B cell (primary cell): Measurements from ENCODE around the gene EEA1. TPM values are rescaled to one million over a fixed set of nuclear protein-coding genes. Genes with fewer than 3 reads are reported as not detected.
"Not testable (repeated sequence)": the region's sequence is repeated elsewhere in the genome, so short reads cannot be mapped to it uniquely, and the experiment has no call there.

ENCODE experiments used
- ATAC-seq: fragments of 200-7000 bp; cut with Tn5 transposase; one replicate; pipeline ENCODE4 v1.10.0; 2021; ENCODE audit warnings: low read depth, mild to moderate bottlenecking, moderate number of reproducible peaks, moderate library complexity
- CTCF ChIA-PET: fragments of 350-600 bp; sonication (Branson Sonifier 250); formaldehyde crosslinking; loops from one replicate; lab custom pipeline; 2021; ENCODE audit warnings: antibody characterized with exemption, inconsistent platforms; lab: Charles Lee
- POLR2A ChIA-PET: fragments of 350-600 bp; sonication (Branson Sonifier 250); formaldehyde crosslinking; loops from one replicate; lab custom pipeline; 2021; ENCODE audit warnings: antibody characterized with exemption; lab: Charles Lee
- DNase-seq: peaks from one replicate; pipeline ENCODE4 v3.0.0; 2013
- H2AFZ ChIP-seq: 2 replicates; pipeline ENCODE4 v1.6.1; 2012; ENCODE audit warnings: mild to moderate bottlenecking, low read depth, low read length; ENCODE audit not compliant: insufficient read depth, poor library complexity, severe bottlenecking
- H3K27ac ChIP-seq, 2 donors: 1 replicate in 1 of 2; 2 replicates in 1 of 2; pipeline ENCODE4 v1.5.1; 2012 to 2013; ENCODE audit warnings: low read length in 2 of 2, mild to moderate bottlenecking in 2 of 2, moderate library complexity in 1 of 2
- H3K27me3 ChIP-seq, 4 experiments: fragments of 200-600 bp in 1 of 4; sonication (generic) in 1 of 4; replicated peaks in 1 of 4; 1 replicate in 2 of 4; 2 replicates in 2 of 4; pipeline versions ENCODE4 v1.6.1 to v1.7.0; 2013 to 2016; ENCODE audit warnings: low read length in 3 of 4, mild to moderate bottlenecking in 2 of 4, mixed read lengths in 1 of 4, moderate library complexity in 1 of 4; ENCODE audit not compliant: insufficient read depth in 4 of 4, control insufficient read depth in 3 of 4; ENCODE audit errors: control extremely low read depth in 1 of 4
- H3K36me3 ChIP-seq, 2 experiments: replicated peaks in 1 of 2; 1 replicate in 1 of 2; 2 replicates in 1 of 2; pipeline versions ENCODE4 v1.6.1 to v1.7.1; 2013; ENCODE audit warnings: low read length in 1 of 2; ENCODE audit not compliant: insufficient read depth in 2 of 2, control insufficient read depth in 1 of 2; ENCODE audit errors: control extremely low read depth in 1 of 2, extremely low read depth in 1 of 2
- H3K4me1 ChIP-seq, 2 donors: fragments of 200-600 bp in 1 of 2; sonication (generic) in 1 of 2; 1 replicate in 1 of 2; 2 replicates in 1 of 2; pipeline versions ENCODE4 v1.5.1 to v1.6.1; 2013 to 2017; ENCODE audit warnings: low read length in 2 of 2; ENCODE audit not compliant: control insufficient read depth in 2 of 2, insufficient read depth in 2 of 2
- H3K4me2 ChIP-seq: replicated peaks from 2 replicates; pipeline ENCODE3; 2012; ENCODE audit warnings: mild to moderate bottlenecking, low read depth, low read length; ENCODE audit not compliant: poor library complexity, severe bottlenecking
- H3K4me3 ChIP-seq, 5 experiments: fragments of 200-600 bp in 1 of 5; sonication (generic) in 1 of 5; 1 replicate in 3 of 5; 2 replicates in 2 of 5; pipeline versions ENCODE4 v1.5.1 to v1.7.0; 2011 to 2016; ENCODE audit warnings: low read length in 4 of 5, mild to moderate bottlenecking in 4 of 5, low read depth in 2 of 5, control low read depth in 1 of 5, moderate library complexity in 1 of 5; ENCODE audit not compliant: insufficient read depth in 1 of 5; ENCODE audit errors: control extremely low read depth in 1 of 5, extremely low read depth in 1 of 5
- H3K79me2 ChIP-seq: fragments of 200-600 bp; sonication (generic); one replicate; pipeline ENCODE4 v1.6.0; 2016; ENCODE audit warnings: low read length; ENCODE audit not compliant: control insufficient read depth, insufficient read depth
- H3K9ac ChIP-seq: fragments of 200-600 bp; sonication (generic); 2 replicates; pipeline ENCODE4 v1.6.1; 2017; ENCODE audit warnings: mild to moderate bottlenecking, low read length, moderate library complexity
- H3K9me3 ChIP-seq, 3 donors: one replicate each; pipeline versions ENCODE4 v1.6.1 to v1.7.1; 2013; ENCODE audit warnings: low read length in 2 of 3; ENCODE audit not compliant: control insufficient read depth in 2 of 3, insufficient read depth in 1 of 3; ENCODE audit errors: control extremely low read depth in 1 of 3
- H4K20me1 ChIP-seq: 2 replicates; pipeline ENCODE4 v1.6.0; 2012; ENCODE audit warnings: mild to moderate bottlenecking, low read length; ENCODE audit not compliant: insufficient read depth, control insufficient read depth, poor library complexity, severe bottlenecking
- H3K27ac Mint-ChIP-seq: one replicate; pipeline ENCODE4 v1.8.0; 2021; ENCODE audit warnings: mixed read lengths
- H3K27me3 Mint-ChIP-seq: one replicate; pipeline ENCODE4 v1.8.0; 2021; ENCODE audit warnings: mixed read lengths
- H3K4me1 Mint-ChIP-seq: one replicate; pipeline ENCODE4 v1.8.0; 2021; ENCODE audit warnings: mixed read lengths
- H3K4me3 Mint-ChIP-seq: one replicate; pipeline ENCODE4 v1.8.0; 2021; ENCODE audit warnings: mixed read lengths
- H3K9me3 Mint-ChIP-seq: one replicate; pipeline ENCODE4 v1.8.0; 2022; ENCODE audit warnings: mixed read lengths; ENCODE audit not compliant: insufficient read depth
- CTCF ChIP-seq: fragments of 200-600 bp; IDR thresholded peaks from one replicate; pipeline ENCODE4 v1.8.0; 2022; ENCODE audit warnings: antibody characterized with exemption, mild to moderate bottlenecking
- EZH2 ChIP-seq: IDR thresholded peaks from 2 replicates; pipeline ENCODE4 v1.6.1; 2012; ENCODE audit warnings: borderline replicate concordance, low read depth, mild to moderate bottlenecking, moderate library complexity, low read length; ENCODE audit not compliant: insufficient read depth, poor library complexity, severe bottlenecking
- WGBS: methylation state at CpG from one replicate; pipeline ENCODE4 v1.1.5; 2013; ENCODE audit warnings: missing lambda C conversion rate; ENCODE audit not compliant: insufficient coverage; 5-methylcytosine and 5-hydroxymethylcytosine counted together
- intact Hi-C: fragments of 100-400 bp; cut with micrococcal nuclease; formaldehyde crosslinking; loops from one replicate; pipeline ENCODE4 v1.10.0; 2022
- polyA plus RNA-seq: library from polyadenylated mRNA; depleted of rRNA; stranded (reverse); fragments of >200 nt; gene quantifications from 2 replicates; pipeline ENCODE4 v1.2.3, GENCODE V29; 2012
- total RNA-seq, 2 donors: library from RNA; stranded (reverse); fragments of 120-200 nt in 1 of 2; gene quantifications; 1 replicate in 1 of 2; 2 replicates in 1 of 2; pipeline versions ENCODE4 v1.2.3 to v1.2.4, GENCODE V29; 2013 to 2022

The EEA1 gene
- total and polyA plus RNA-seq, 2 donors (not counting 1 experiment from before 2014, with no cell fraction given): 1.8 to 26.3 TPM

GRCh38 chr12:92796650-92797049 is 132.4 kb downstream of the EEA1 start:
- Histone ChIP-seq H3K79me2 (no peaks in the 10 kb centered on the region), H3K27ac (no peak overlapping the region), H4K20me1 (no peaks in the 10 kb centered on the region), H3K9me3 (no peaks in the 10 kb centered on the region), H3K9ac (no peak overlapping the region), H3K4me2 (no peak overlapping the region), H3K36me3 (peaks cover 7 to 13% of the 10 kb centered on the region in 2 experiments), H3K27me3 (no peaks in the 10 kb centered on the region), H3K4me3 (no peak overlapping the region), H2AFZ (no peak overlapping the region), H3K4me1 (no peaks in the 10 kb centered on the region)
- intact Hi-C loops: no loop called here
- Mint-ChIP-seq H3K4me1 (no peaks in the 10 kb centered on the region), H3K27ac (no peak overlapping the region), H3K9me3 (peaks cover 7% of the 10 kb centered on the region), H3K27me3 (no peaks in the 10 kb centered on the region), H3K4me3 (no peak overlapping the region)
- ChIA-PET CTCF (interaction anchor here (0.9 to 1.6 kb wide), 3 partner anchors 11 to 1305 kb away, joined by 3 to 4 read pairs (median 3); no protein-coding TSS in a partner anchor), POLR2A (no interaction called here)
- ATAC-seq (no peak), DNase-seq (no peak)
- TF ChIP-seq EZH2: no peak
- no peak for TF ChIP-seq CTCF

DNA sequence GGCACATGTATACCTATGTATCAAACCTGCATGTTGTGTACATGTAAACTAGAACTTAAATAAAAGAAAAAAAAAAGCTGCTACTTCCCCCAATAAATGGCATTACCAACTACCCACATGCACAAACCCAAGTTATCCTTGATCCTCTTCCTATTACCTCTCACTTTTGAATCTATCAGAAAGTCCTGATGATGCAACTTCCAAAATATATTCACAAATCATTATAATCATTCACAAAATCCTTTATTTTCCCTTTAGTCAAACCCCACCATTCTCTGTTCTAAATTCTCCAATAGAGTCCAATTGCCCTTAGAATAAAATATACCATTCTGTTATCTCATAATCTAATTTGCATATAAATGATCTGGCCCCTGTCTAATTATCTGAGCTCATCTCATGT is 134.3 kb downstream of the EEA1 start:
- Mint-ChIP-seq H3K4me1 (no peaks in the 10 kb centered on the region), H3K27me3 (no peaks in the 10 kb centered on the region), H3K27ac (no peak overlapping the region), H3K9me3 (peaks cover 14% of the 10 kb centered on the region), H3K4me3 (no peak overlapping the region)
- Histone ChIP-seq H3K79me2 (no peaks in the 10 kb centered on the region), H3K9ac (no peak overlapping the region), H3K4me3 (no peak overlapping the region), H4K20me1 (no peaks in the 10 kb centered on the region), H3K4me2 (no peak overlapping the region), H3K27me3 (no peaks in the 10 kb centered on the region), H3K27ac (no peak overlapping the region), H3K4me1 (no peaks in the 10 kb centered on the region), H3K9me3 (no peaks in the 10 kb centered on the region), H3K36me3 (peaks cover 3 to 12% of the 10 kb centered on the region in 2 experiments), H2AFZ (no peak overlapping the region)
- CTCF ChIA-PET: interaction anchor here (1.0 to 1.4 kb wide), 2 partner anchors 9 to 132 kb away, joined by 3 to 5 read pairs; no protein-coding TSS in a partner anchor
- intact Hi-C loops: no loop called here
- no peak for ATAC-seq
- no peak for TF ChIP-seq CTCF
- TF ChIP-seq EZH2: no peak
- no peak for DNase-seq
- POLR2A ChIA-PET: no interaction called here

DNA sequence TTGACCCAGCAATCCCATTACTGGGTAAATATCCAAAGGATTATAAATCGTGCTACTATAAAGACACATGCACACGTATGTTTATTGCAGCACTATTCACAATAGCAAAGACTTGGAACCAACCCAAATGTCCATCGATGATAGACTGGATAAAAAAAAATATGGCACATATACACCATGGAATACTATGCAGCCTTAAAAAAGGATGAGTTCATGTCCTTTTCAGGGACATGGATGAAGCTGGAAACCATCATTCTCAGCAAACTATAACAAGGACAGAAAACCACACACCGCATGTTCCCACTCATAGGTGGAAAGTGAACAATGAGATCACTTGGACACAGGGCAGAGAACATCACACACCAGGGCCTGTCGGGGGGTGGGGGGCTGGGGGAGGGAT is 134.7 kb downstream of the EEA1 start:
- POLR2A ChIA-PET, H3K27ac Mint-ChIP-seq, H3K4me2 ChIP-seq, H3K4me3 Mint-ChIP-seq, H3K9ac ChIP-seq, H3K9me3 ChIP-seq, H3K79me2 ChIP-seq, H3K4me1 Mint-ChIP-seq, H3K27me3 ChIP-seq, ATAC-seq, H2AFZ ChIP-seq, H3K4me3 ChIP-seq, H4K20me1 ChIP-seq, H3K4me1 ChIP-seq, H3K27ac ChIP-seq, H3K27me3 Mint-ChIP-seq, DNase-seq, intact Hi-C loops: not testable (repeated sequence)
- H3K9me3 Mint-ChIP-seq: peaks cover 14% of the 10 kb centered on the region
- no CpG with 5 or more reads among the region's 5 CpGs for WGBS
- CTCF ChIA-PET: interaction anchor here (1.4 kb wide), 1 partner anchor 9 kb away, joined by 5 read pairs; no protein-coding TSS in a partner anchor
- H3K36me3 ChIP-seq: peaks cover 3 to 12% of the 10 kb centered on the region in 2 experiments
